MM.1S (cell line): ENCODE measurements around the gene FAM131A.
A peak's percentile ranks its signal among the peaks of the same experiment; 100 is the strongest.

Source experiments
- DNase-seq: peaks from one replicate; pipeline ENCODE4 v3.0.0-alpha.2; 2015
- H2AFZ ChIP-seq: fragments of 300-600 bp; sonication (generic); 2 replicates; pipeline ENCODE4 v1.6.0; 2016; ENCODE audit warnings: antibody characterized with exemption, low read length
- H3F3A ChIP-seq: fragments of 300-600 bp; sonication (generic); 2 replicates; pipeline ENCODE4 v1.6.1; 2016; ENCODE audit warnings: mild to moderate bottlenecking, antibody characterized with exemption, low read length, moderate library complexity, mixed read lengths; ENCODE audit not compliant: insufficient read depth
- H3K27ac ChIP-seq: fragments of 300-600 bp; sonication (generic); 2 replicates; pipeline ENCODE4 v1.5.1; 2016; ENCODE audit warnings: mild to moderate bottlenecking, low read length
- H3K27me3 ChIP-seq: fragments of 300-600 bp; sonication (generic); replicated peaks from 2 replicates; pipeline ENCODE4 v1.6.0; 2016; ENCODE audit warnings: low read length; ENCODE audit not compliant: insufficient read depth
- H3K36me3 ChIP-seq: fragments of 300-600 bp; sonication (generic); replicated peaks from 2 replicates; pipeline ENCODE4 v1.6.1; 2016; ENCODE audit warnings: mild to moderate bottlenecking, low read length, mixed read lengths; ENCODE audit not compliant: insufficient read depth
- H3K4me1 ChIP-seq: fragments of 300-600 bp; sonication (generic); 2 replicates; pipeline ENCODE4 v1.6.1; 2016; ENCODE audit warnings: low read length, mixed read lengths
- H3K4me2 ChIP-seq: fragments of 300-600 bp; sonication (generic); 2 replicates; pipeline ENCODE4 v1.6.0; 2016; ENCODE audit warnings: low read depth, low read length
- H3K4me3 ChIP-seq: fragments of 300-600 bp; sonication (generic); 2 replicates; pipeline ENCODE4 v1.5.1; 2016; ENCODE audit warnings: low read length, mixed read lengths
- H3K79me2 ChIP-seq: fragments of 300-600 bp; sonication (generic); 2 replicates; pipeline ENCODE4 v1.6.1; 2016; ENCODE audit warnings: mixed run types, low read length, mixed read lengths
- H3K9ac ChIP-seq: fragments of 300-600 bp; sonication (generic); 2 replicates; pipeline ENCODE4 v1.6.1; 2016; ENCODE audit warnings: low read length, mixed read lengths
- H3K9me2 ChIP-seq: fragments of 300-600 bp; sonication (generic); replicated peaks from 2 replicates; pipeline ENCODE4 v1.6.1; 2016; ENCODE audit warnings: mild to moderate bottlenecking, low read length, mixed read lengths; ENCODE audit not compliant: insufficient read depth
- H3K9me3 ChIP-seq: fragments of 300-600 bp; sonication (generic); replicated peaks from 2 replicates; pipeline ENCODE4 v1.6.1; 2016; ENCODE audit warnings: mild to moderate bottlenecking, low read length, mixed read lengths; ENCODE audit not compliant: insufficient read depth
- H4K20me1 ChIP-seq: fragments of 300-600 bp; sonication (generic); 2 replicates; pipeline ENCODE4 v1.6.1; 2016; ENCODE audit warnings: mild to moderate bottlenecking, low read length, moderate library complexity, mixed read lengths; ENCODE audit not compliant: insufficient read depth
- CTCF ChIP-seq: fragments of 300-600 bp; sonication (generic); IDR thresholded peaks from 2 replicates; pipeline ENCODE4 v1.5.1; 2016; ENCODE audit warnings: antibody characterized with exemption, low read length, mixed read lengths
- EZH2 ChIP-seq: fragments of 300-600 bp; sonication (generic); optimal IDR thresholded peaks from 2 replicates; pipeline ENCODE3; 2017; ENCODE audit warnings: low read depth, mild to moderate bottlenecking, antibody characterized with exemption, low read length, mixed read lengths
- EZH2phosphoT487 ChIP-seq: fragments of 300-600 bp; sonication (generic); IDR thresholded peaks from 2 replicates; pipeline ENCODE4 v1.6.1; 2018; ENCODE audit warnings: antibody characterized with exemption, low read length

The FAM131A gene

DNA sequence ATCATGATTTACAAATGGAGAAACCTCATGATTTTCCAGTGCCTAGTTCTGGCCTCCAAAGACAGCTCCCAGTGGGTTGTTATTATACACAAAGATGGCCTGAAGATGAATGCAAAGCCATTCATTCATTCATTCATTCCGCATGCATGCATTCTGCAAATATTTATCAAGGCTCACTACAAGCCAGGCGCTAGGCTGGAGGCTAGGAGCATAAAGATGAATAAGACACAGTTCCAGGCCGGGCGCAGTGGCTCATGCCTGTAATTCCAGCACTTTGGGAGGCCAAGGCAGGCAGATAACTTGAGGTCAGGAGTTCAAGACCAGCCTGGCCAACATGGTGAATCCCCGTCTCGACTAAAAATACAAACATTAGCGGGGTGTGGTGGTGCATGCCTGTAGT is 40.8 kb upstream of the FAM131A start:
- no peaks in the 10 kb centered on the region for H3K9me2 ChIP-seq

GRCh38 chr3:184298759-184299487 is 38.5 kb upstream of the FAM131A start, which contains the start of gene PSMD2:
PSMD2 (plus strand) TSS chr3:184299241; CDS start chr3:184299267, 26 bp downstream.
- H3K27me3 ChIP-seq = peaks cover 7% of the 10 kb centered on the region; the same call in 1 of the 2 replicates
- no peaks in the 10 kb centered on the region for H3K9me3 ChIP-seq

More for the DNA sequence above, 40.8 kb upstream of the FAM131A start:
- H3K36me3 ChIP-seq = peaks cover 4% of the 10 kb centered on the region
- peaks cover 20% of the 10 kb centered on the region; the same call in 1 of the 2 replicates for H3K27me3 ChIP-seq
- H3K4me1 ChIP-seq = peaks cover 10% of the 10 kb centered on the region
- H3K9me3 ChIP-seq = no peaks in the 10 kb centered on the region
- H3K4me3 ChIP-seq = no peak overlapping the region
- H3F3A ChIP-seq = peaks cover 7% of the 10 kb centered on the region
- no peak for TF ChIP-seq CTCF
- no peak for TF ChIP-seq EZH2
- no peak for TF ChIP-seq EZH2phosphoT487
- H3K4me2 ChIP-seq = no peak overlapping the region
- no peak overlapping the region for H2AFZ ChIP-seq
- H3K79me2 ChIP-seq = peaks cover 26% of the 10 kb centered on the region
- no peak overlapping the region for H3K9ac ChIP-seq
- H3K27ac ChIP-seq = no peak overlapping the region
- DNase-seq = no peak
- H4K20me1 ChIP-seq = no peaks in the 10 kb centered on the region

GRCh38 chr3:184299488-184300377 is 37.7 kb upstream of the FAM131A start:
- peak overlapping the region; percentile 37 for H2AFZ ChIP-seq
- H3F3A ChIP-seq = peaks cover 7% of the 10 kb centered on the region
- no peak for TF ChIP-seq EZH2phosphoT487
- no peak for TF ChIP-seq EZH2
- TF ChIP-seq CTCF = no peak

More at GRCh38 chr3:184298759-184299487, 38.5 kb upstream of the FAM131A start, which contains the start of gene PSMD2:
- no peaks in the 10 kb centered on the region for H3K9me2 ChIP-seq
- H3K4me1 ChIP-seq = peaks cover 10% of the 10 kb centered on the region
- peak within 1 kb of the TSS; percentile 92 for H3K4me3 ChIP-seq
- DNase-seq = peak; percentile 99
- peak within 1 kb of the TSS; percentile 21; the same call in 1 of the 2 replicates for H3K27ac ChIP-seq
- peaks cover 7% of the 10 kb centered on the region for H3F3A ChIP-seq
- peaks cover 48% of the 10 kb centered on the region for H3K79me2 ChIP-seq
- peak within 1 kb of the TSS; percentile 80 for H2AFZ ChIP-seq
- peak within 1 kb of the TSS; percentile 96 for H3K4me2 ChIP-seq
- peak within 1 kb of the TSS; percentile 74 for H3K9ac ChIP-seq
- no peak for TF ChIP-seq EZH2
- no peak for TF ChIP-seq CTCF
- H3K36me3 ChIP-seq = peaks cover 27% of the 10 kb centered on the region
- no peaks in the 10 kb centered on the region for H4K20me1 ChIP-seq

More at GRCh38 chr3:184299488-184300377, 37.7 kb upstream of the FAM131A start:
- H3K9ac ChIP-seq = peak overlapping the region; percentile 74
- H3K4me3 ChIP-seq = peak overlapping the region; percentile 92
- 0 out of 2 replicates have a peak, but pooled peaks cover 6% of the 10 kb centered on the region for H3K27me3 ChIP-seq
- H3K36me3 ChIP-seq = peaks cover 36% of the 10 kb centered on the region
- peaks cover 10% of the 10 kb centered on the region for H3K4me1 ChIP-seq
- peak overlapping the region; percentile 96 for H3K4me2 ChIP-seq
- H3K79me2 ChIP-seq = peaks cover 54% of the 10 kb centered on the region
- H3K9me3 ChIP-seq = no peaks in the 10 kb centered on the region
- no peaks in the 10 kb centered on the region for H3K9me2 ChIP-seq
- no peaks in the 10 kb centered on the region for H4K20me1 ChIP-seq
- DNase-seq = no peak
- H3K27ac ChIP-seq = peak overlapping the region; percentile 3; the same call in 1 of the 2 replicates
